GM20431 (cell line): ENCODE data around the gene SNX27.
"Not testable (repeated sequence)": the region's sequence is repeated elsewhere in the genome, so short reads cannot be mapped to it uniquely, and the experiment has no call there.

Source experiments
- in situ Hi-C: fragments of 300-500 bp; cut with MseI, MboI; formaldehyde crosslinking; loops from one replicate; pipeline ENCODE4 v1.15.0; 2020; ENCODE audit warnings: low sequenced_read_pairs; ENCODE audit not compliant: unreplicated experiment

SNX27 gene

DNA sequence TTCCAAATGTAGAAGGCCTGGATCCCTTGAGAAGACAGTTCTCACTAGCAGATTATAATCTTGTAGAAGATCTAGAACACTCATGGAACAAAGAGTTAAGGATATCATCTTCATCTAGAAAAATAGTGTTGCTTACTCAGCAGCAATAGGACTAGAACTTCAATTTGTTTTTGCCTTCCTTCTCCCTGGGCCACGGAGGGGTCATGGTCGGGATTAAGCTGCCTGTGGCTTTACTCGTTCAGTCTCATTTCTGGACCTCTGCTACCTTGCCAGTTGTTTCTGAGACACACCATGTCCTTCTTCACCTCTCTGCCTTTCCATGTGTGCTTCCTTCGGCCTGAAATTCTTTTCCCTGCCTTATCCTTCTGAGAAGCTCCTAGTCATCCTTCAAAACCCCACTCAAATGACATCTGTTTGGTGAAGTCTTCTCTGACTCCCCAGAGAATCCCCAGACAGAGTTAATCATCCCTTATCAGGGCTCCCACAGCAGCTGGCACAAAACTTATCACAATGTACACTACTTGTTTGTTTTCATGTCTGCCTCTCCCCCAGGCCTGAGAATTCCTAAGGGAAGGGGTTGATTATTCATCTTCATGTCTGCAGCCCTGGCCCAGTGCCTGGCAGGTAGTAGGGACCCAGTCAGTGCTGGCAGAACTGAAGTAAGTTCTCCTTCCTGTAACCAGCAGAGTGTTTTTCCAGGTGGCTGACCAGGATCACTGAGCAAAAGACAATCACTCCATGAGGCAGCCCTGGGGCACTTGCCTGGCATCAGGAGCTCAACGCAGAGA lies 15.5 kb upstream of the SNX27 start:
- in situ Hi-C loops: no loop called here

DNA sequence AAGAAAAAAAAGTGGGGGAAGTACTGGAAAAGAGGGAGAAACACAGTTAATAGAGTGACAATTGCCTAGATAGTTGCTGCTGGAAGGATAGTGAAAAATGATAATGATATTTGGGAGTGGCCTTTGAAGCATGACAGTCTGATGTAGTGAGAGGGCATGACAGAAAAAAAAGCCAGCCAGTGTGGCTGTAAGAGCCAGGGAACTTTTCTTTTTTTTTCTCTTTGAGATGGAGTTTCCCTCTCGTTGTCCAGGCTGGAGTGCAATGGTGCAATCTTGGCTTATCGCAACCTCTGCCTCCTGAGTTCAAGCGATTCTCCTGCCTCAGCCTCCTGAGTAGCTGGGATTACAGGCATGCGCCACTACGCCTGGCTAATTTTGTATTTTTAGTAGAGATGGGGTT lies 9.3 kb upstream of the SNX27 start:
- in situ Hi-C loops: not testable (repeated sequence)

DNA sequence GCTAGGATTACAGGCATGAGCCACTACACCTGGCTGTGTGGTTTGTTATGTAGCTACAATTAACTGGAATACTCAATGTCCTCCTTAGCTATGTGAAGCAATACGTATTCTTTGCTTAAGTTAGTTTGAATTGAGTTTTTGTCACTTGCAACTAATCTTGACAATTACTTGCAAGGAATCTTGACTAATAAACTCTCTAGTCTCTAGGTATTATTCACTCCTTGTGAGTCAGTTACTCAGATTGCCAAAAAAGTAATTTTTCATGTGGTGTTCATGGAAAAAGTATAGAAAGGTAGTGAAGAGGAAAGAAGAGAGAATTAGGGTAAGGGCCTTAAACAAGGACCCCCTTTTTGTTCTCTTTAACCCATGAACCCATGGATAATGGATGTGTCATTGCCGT lies 7.6 kb upstream of the SNX27 start:
- in situ Hi-C loops: no loop called here

DNA sequence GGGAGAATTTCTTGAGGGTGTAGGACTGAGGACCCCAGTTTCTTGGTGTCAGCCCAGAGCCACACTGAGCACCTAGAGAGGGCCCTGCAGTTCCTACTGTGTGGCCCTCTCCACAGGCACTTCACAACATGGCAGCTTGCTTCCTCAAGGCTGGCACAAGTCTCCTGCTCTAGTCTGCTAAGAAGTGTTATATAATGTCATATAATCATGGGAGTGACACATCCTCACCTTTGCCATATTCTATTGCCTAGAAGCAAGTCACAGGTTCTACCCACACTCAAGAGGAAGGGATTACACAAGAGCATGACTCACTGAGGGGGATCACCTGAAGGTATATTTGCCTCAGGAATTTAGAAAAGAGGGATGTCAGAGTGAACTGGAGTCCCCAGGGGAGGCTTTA lies 5.5 kb upstream of the SNX27 start:
- in situ Hi-C loops: no loop called here

DNA sequence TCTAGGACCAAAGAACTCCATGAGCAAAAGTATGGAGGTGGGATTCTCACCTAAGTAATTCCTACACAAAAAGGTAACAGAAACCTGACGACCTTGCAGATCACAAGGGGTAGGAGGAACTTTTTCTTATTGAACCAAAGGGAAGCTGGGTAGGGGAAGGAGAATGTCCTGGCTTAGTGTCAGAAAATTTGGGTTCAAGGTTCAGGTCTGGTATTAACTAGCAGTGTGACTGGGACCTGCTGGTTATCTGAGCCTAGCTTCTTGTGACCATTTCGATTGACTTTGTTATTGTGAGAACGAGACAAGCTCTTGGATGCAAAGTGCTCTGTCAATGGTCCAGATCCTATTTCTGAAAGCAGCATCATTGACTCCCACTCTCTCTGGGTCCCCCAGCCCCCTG lies 5.0 kb upstream of the SNX27 start:
- in situ Hi-C loops: no loop called here

DNA sequence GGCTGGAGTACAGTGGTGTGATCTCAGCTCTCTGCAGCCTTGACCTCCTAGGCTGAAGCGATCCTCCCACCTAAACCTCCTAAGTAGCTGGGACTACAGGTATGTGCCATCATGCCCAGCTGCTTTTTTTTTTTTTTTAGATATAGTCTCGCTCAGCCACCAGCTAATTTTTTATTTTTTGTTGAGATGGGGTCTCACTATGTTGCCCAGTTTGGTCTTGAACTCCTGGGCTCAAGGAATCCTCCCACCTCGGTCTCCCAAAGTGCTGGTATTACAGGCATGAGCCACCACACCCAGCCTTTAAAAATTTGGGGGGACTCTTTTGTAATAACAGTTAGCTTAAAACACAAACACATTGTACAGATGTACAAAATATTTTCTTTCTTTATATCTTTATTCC lies 1.7 kb upstream of the SNX27 start:
- in situ Hi-C loops: no loop called here

DNA sequence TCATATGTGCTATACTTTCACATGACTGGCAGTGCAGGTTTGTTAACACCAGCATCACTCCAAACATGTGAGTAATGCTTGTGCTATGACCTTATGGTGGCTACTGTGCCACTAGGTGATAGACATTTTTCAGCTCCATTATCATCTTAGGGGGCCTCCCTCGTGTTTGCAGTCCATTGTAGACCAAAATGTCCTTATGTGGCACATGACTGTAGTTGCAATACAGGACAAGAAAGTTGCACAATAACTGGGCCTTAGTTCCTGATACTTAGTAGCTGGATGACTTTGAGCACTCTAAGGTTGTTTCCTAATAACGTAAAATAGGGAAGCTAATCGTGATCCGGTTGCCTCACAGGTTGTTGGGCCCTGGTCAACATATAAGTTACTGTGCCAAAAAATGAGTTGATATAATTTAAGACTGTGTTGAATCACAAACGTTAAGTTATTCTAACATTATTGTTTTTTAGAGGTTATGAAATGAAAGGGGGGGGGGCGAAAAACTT lies 511 bp upstream of the SNX27 start:
- in situ Hi-C loops: no loop called here

DNA sequence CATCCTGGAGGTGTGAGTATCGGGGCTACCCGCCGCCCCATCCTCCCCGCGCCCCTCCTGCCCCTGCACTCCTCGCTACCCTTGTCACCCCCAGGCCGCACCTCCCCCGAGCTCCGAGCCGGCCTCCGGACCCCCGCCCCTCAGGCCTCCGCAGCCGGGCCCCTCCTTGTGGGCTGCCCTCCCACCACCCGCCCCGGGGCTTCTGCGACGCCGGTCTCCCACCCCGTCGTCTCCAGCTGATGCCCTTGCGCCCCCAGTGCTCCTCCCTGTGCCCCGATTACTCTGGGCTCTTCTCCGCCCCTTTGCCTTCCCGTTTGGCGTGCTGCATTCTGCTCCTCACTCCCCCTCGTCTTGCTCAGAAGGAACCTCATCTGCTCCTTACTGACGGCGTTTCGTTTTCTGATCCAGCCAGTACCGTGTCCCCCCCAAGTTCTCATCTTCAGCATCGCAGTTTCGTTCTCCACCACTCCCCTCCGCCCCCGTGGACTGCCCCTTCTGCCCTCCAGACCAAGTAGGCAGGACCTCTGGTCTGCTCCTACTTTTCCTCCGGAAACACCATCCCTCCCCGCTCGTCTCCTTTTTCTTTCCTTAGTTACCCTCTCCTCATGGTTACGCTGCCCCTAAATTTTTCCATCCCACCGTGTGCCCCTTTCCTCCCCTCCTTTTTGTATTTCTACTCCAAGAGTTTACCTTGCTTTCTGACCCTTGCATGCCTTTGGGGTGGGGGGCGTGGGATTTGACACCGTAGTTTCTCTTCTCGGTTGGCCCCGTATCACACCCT lies 841 bp downstream of the SNX27 start:
- in situ Hi-C loops: no loop called here

DNA sequence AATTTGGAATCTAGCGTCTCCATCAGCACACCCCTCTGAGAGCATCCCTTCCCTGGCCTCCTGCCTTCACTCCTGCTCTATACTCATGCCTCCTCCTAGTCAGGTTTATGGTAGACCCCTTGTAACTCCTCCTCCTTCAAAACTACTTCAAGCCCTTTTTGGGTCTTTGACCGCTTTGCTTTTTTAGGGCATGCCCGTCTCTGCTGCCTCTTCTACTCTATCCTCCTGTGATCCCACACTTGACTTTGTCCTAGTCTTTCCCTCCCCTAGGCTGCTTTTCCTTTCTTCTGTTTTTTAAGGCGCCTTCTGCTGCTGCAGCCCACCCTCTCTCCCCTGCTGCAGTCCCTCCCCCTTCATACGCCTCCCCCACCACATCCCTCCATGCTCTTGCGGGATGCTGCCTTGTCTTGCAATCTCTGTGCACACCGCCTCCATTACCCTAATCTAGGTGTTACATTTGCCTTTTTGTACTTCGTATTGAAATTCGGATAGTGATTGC lies 1.5 kb downstream of the SNX27 start:
- in situ Hi-C loops: no loop called here

DNA sequence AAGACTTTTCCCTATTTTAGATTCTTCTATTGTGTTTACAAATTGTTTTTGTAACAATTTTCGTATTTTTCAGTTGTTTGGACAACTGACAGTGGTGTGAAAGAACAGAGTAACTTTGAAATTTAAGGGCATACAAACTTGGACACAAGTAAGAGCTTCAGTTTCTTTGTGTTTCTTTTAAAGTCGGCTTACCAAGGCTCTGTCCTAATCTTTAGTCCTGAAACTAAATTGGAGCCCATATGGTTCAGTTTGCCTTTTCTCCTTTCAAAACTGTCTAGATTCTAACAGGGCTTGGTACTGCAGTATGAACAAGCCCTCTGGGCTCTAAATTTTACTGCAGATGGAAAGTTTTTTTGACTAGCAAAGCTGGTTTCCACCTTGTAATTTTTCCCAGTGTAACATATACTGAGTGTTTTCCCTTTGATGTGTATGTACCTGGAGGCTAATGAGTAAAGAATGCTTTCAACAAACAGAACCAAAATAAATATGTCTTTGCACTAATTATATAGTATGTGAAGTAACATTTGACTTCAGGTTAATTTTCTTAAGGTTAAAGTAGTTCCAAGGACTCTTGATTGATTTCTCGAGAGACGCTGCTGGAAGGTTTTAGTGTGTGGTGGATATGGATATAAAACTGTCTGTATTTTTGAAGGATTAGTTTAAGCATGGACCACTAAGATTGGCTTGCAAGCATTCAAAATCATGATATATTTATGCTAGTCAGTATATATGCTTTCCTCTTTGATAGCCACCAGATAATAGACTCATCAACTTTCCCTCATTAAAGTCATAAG lies 4.1 kb downstream of the SNX27 start:
- in situ Hi-C loops: no loop called here

DNA sequence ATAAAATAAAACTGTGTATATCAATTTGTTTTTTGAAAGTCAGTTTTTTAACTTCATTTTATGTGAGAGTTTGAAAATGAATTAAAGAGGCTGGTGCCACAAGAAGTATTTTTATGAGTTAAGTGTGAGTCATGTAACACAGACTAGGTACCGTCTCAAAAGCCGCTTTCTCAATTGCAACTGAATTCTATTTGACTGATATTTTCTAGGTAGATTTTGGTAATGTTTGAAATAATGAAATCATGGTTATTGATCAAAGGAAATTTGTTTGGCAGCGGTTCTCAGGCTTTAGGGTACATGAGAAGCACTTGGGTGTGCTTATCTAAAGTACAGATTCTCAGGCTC lies 4.6 kb downstream of the SNX27 start:
- in situ Hi-C loops: no loop called here

DNA sequence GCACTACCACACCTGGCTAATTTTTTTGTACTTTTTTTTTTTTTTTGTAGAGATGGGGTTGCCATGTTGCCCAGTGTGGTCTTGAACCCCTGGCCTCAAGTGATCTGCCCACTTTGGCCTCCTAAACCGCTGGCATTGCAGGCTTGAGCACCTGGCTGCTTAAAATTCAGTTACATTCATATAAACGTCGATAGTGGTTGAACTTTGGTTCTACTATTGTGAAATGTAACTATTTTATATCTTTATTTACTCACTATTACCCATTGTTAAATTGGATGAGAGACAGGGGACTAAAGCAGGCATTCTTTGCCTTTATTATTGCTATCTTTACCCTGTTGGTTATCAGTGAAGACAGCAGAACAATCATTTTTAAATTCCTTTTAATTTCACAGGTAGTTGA lies 6.2 kb downstream of the SNX27 start:
- in situ Hi-C loops: no loop called here

DNA sequence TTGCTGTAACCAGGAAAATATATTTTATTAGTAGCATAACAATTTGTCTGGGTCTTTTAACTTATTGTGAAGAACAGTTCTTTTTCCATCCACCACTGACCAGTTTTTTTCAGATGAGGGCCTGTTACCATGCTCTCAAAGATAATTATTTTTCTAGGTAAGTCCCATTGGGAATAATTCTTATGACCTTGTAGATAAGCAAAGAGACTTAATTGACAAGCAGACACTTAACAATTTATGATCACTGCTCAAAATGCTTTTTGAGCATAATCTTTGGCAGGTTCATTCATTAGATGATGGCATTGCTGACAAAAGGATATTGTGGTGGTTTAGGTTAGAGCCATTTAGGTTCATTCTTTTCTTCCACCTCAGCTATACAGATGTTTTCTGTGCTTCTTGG lies 6.6 kb downstream of the SNX27 start:
- in situ Hi-C loops: no loop called here

DNA sequence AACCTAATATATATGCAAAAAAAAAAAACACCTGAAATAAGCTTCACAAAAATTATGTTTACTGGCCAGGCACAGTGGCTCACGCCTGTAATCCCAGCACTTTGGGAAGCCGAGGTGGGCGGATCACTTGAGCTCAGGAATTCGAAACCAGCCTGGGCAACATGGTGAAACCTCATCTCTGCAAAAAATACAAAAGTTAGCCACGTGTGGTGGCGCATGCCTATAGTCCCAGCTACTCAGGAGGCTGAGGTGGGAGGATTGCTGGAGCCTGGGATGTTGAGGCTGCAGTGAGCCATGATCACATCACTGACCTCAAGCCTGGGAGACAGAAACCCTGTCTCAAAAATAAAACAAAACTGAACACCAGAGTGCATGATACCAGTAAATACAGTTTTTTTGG lies 7.1 kb downstream of the SNX27 start:
- in situ Hi-C loops: not testable (repeated sequence)

DNA sequence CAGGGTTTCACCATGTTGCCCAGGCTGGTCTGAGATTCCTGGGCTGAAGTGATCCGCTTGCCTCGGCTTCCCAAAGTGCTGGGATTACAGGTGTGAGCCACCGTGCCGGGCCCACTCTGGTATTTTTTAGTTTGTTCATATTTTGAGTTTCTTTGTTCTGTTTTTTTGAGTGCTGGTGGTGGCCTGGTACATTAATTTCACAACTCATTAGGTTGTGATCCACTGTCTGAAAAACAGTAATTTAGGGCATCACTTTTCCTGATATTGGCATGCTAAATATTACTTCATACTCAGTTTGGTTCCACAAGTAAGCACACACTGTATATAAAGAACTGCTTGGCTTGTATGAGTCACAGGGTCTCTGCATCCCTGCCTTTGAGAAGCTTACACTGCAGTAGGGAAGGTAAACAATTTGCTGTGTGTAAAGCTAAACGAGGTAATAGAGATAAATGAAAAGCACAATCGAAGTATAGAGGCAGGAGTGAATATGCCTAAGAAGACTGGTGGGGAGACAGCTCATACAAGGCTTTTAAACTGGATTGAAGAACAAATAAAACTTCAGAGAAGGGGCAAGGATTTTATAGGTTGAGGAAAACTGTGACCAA lies 7.7 kb downstream of the SNX27 start:
- in situ Hi-C loops: no loop called here

DNA sequence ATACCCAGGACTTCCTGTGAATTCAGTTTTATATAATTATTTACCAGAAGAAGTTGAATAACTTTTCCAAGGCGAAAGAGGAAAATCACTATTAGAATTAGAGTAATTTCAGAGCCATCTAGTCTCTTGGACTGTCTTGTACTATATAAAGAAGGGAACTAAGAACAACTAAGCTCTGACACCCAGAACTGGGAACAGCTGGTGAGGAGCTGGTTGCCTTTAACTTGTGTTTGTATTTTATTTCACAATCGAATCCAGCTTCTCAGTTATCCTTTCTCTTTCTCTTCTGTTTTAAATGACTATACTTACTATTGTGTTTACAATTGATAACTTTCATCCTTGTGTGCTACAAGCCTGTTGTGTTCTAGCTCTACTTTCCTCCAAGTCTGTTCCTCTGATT lies 8.4 kb downstream of the SNX27 start:
- in situ Hi-C loops: no loop called here

DNA sequence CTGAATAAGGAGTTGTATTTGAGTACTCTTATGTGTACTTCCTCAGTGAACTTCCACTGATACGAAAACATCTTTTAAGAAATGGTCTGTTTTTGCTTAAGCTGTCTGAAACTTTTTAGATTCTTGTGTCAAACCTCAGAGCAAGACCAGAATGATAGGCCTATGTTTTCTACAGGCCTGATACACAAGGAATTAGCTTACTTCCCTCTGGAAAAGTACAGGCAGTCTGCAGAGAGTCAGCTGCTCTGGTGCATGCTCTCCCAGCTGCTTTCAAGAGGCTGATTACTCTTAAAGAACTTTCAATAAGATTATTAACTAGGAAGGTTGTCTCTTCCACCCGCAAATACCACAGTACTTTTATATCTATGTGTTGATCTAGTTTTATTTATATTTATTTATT lies 9.5 kb downstream of the SNX27 start:
- in situ Hi-C loops: no loop called here

DNA sequence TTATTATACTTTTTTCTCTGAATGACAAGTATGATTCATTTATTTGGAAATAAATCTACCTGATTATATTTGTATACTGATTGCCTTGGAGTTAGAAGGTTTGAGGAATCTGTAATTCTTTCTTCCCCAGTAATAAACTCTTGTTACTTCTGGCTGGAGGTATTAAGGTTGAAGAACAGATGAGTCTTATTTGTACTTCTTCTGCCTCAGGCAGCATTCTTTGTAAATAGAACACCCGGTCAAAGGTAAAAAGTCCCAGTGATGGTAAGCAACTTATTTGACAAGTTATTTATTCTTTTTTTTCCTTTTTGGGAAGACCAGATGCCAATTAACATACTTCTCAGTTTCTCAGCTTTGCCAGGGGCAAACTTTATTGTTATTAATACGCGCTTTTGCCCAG lies 12.9 kb downstream of the SNX27 start:
- in situ Hi-C loops: no loop called here

DNA sequence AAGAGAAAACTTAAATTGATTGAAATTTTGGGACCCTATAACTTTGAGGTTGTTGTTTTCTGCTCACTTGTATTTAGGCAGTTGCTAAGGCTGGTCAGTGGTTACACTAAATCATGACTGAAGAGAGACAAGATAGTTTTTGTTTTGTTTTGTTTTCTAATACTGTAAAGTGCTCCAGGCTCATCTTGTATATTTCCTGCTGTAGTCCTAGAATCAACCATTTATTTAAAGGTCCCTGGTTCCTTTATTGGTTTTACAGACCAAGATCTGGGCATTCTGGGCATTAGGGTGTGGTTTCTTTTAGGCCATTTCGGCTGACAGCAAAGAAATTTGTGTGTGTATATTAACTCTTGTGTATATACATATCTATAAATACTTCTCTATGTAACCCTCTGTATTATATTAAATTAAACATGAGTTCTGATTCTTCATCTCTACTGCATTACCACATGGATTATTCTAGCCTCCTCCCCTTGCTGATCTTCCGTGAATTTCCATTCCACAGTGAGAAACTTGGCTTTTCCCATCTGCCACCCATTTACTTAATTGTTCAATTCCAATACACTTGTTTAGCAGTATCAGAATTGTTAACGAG lies 15.0 kb downstream of the SNX27 start:
- in situ Hi-C loops: no loop called here

DNA sequence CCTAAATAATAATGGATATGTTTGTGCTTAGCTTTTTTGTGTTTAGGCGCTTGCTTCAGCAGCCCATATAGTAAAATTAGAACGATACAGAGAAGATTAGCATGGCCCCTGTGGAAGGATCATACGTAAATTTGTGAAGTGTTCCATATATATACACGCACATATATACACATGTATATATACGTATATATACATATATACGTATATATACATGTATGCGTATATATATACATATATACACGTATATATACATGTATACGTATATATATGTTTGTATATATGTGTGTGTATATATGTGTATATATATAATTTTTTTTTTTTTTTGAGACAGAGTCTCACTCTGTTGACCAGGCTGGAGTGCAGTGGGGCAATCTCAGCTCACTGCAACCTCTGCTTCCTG lies 17.4 kb downstream of the SNX27 start:
- in situ Hi-C loops: no loop called here
